ENCODE results near the gene CST11.

The CST11 gene

DNA sequence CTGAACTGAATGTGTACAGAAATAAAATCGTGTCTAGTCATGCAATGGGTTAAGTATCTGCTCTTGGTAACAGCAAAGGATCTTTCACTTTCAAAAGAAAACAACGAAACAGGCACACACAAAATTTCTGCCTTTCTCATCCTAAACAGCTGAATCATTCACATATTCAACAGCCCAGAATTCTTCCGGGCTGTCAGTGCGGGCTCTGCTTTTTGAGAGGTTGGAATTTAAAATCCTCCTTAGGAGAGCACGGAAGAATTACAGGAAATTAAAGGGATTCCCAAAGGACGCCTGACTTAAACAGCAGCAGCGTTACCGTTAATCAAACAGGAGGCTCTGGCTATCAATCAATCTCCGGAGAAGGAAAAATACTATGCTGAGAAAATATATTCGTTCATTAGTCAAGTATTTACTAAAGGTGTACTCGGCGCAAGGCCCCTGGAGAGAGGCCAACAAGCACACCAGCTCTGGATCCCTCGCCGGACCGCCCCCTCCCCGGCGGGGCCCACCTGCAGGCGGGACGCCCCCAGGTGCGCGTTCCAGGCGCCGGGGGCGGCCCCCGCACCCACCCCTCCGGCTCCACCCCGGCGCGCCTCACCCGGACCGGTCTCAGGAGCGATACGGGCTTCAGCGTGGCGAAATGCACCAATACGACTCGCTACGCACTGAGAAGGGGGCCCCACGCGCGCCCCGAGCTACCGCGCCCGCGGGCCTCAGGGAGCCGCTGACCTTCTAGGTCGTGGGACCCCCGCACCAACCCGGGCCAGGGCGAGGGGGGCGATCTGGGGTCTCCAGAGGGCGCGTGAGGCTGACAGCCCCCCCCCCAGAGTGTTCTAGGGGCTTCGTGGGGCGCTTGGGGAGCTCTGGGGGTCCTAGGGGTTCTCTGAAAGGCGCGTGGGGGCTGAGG lies 32.4 kb downstream of the CST11 start:
- DNase-seq (ENCODE audit: low read depth) = peak; percentile 30

DNA sequence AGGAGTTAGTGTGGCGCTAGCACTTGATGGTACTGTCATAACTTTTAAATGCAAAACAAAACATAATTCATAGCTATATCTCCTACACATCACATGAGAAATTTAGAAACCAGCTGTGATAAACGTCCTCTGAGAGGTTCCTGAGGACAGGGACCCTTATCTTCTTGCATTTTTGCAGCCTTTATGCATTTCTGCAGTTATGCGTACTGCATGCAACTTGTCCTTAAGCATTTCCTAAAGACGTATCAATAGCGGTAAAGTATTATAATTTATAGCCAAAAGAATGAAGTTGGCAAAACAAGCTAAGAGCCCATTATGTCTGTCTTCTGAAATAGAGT lies 33.0 kb downstream of the CST11 start:
- DNase-seq (ENCODE audit: low read depth) = no peak

GRCh38 chr20:23417861-23418260 lies 34.8 kb downstream of the CST11 start:
- DNase-seq (ENCODE audit: low read depth) = no peak

DNA sequence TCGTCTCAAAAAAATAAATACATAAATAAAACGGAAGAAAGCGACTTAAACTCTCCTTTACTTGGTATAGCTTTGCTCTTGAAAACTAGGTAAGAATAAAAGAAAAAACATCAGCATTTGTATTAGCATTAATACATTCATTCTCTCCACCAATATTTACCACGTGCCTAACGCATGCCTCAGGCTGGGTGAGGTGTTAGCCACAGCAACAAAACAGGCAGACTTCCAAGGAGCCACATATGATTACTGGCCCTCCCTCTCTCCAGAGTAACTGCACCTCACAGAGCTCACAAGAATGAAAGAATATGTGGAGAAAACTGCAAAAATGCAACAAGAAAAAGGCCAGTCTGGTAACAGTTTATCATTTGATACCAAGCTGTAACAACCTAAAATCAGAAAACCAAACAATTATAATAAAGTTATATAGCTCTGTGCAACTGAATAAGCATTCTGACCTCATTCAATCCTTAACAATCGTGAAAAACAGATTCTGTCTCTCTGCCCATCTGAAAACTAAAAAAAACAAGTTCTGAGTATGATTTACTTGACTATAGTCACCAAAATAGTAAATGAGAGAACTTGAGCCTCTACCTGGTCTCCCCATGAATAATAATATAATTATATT lies 36.6 kb downstream of the CST11 start:
- no peak for DNase-seq (ENCODE audit: low read depth)

- no peak for DNase-seq (ENCODE audit: low read depth)
Observed at GRCh38 chr20:23415555-23415954, 37.1 kb downstream of the CST11 start.

- no peak for DNase-seq (ENCODE audit: low read depth)
Observed at GRCh38 chr20:23414526-23415188, 38.0 kb downstream of the CST11 start.

DNA sequence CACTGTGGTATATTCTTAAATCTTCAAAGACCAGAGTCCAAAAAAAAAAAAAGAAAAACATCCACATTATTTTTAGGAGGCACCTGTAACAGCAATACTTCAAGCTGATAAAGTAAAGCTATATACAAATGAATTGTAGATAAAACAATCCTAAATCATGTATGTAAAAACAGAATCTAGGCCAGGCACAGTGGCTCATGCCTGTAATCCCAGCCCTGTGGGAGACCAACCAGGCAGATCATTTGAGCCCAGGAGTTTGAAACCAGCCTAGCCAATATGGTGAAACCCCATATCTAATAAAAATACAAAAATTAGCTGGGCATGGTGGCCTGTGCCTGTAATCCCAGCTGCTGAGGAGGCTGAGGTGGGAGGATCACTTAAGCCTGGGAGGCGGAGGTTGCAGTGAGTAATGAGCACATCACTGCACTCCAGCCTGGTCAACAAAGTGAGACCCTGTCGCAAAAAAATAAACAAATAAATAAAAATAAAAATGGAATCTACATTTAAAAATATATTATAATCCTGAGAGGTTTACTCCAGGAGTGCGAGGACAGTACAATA lies 38.7 kb downstream of the CST11 start:
- no peak for DNase-seq (ENCODE audit: low read depth)

- DNase-seq (ENCODE audit: low read depth) = no peak
Observed at GRCh38 chr20:23412026-23412425, 40.6 kb downstream of the CST11 start.

DNA sequence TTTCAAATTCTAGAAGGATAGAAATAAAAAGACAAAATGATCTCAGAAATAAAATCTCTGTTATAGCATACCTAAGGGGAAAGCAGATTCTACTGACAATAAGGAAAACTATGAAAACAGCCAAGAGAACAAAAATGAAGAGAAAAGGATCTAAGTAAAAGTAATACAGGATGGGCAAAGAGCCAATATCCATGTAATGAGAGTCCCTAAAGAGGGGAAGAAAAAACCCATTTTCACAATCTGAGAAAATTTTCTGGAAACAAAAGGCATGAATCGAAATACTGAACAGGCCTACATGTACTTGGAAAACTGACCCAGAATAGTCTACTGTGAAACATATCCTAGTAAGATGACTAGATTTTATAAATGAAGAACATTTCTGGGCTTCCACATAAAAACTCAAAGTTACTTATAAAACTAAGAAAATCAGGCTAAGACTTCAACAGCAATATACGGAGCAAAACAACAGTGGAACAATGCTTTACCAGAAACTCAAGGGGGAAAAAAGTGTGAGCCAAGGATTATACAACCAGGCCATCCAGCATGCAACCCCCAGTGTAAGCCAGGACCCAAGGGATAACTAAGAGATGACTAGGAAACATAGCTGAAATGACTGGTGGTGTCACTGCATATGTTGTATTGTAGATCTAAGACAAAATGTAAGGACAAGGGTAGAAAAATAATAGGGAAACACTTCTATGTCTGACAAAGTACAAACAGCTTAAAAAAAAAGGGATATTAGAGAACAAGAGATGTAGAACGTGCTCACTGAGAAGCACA lies 41.6 kb downstream of the CST11 start:
- DNase-seq (ENCODE audit: low read depth) = no peak

GRCh38 chr20:23409800-23410199 lies 42.9 kb downstream of the CST11 start:
- no peak for DNase-seq (ENCODE audit: low read depth)

DNA sequence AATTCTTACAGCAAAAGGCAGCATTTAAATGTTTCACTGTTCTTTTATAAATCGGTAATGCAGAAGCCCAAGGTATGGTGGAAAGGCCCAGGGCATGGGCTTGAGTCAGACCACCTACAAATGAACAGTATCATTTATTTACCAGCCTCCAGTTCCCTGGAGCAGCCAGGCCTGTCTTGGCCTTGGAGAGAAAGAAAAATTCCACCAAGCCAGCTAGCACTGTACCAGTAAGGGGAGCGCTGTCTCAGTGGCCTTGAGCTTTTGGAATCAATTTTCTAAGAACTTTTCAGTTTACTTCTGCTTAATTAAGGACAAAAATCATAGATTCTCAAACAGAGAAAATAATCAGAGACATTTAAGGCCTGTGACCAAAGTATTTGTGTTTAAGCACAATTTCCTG lies 43.7 kb downstream of the CST11 start:
- DNase-seq (ENCODE audit: low read depth) = no peak

DNA sequence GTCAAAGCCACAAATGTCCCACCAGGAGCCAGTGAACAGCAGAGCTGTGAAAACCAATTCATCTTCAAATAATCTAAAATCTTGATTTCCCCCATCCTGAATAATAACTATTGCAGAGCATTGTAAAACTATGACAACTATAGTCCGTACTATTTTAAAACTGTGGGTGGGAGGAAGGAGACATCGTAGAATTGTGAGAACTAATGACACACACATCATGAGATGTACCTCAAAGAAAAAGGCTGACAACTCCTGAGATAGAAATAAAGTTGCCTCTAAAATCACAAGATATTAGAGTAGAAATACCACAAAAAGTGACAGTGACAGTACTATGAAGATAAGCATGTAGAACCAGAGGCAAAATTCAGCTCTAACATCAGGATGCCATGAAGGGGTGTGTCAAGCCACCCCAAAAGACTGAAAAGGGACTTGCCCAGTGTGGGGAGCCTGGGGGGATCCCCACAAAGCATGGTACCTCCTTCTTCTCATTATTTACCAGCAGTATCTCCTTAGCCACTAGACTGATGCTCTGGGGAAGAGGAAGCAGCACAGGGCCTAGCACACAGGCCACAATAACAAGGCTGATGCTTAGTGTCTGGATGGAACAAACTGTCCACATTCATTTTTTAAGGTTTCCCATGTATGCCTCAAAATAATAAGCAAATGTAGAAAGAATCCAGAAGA lies 44.8 kb downstream of the CST11 start:
- DNase-seq (ENCODE audit: low read depth) = no peak

DNA sequence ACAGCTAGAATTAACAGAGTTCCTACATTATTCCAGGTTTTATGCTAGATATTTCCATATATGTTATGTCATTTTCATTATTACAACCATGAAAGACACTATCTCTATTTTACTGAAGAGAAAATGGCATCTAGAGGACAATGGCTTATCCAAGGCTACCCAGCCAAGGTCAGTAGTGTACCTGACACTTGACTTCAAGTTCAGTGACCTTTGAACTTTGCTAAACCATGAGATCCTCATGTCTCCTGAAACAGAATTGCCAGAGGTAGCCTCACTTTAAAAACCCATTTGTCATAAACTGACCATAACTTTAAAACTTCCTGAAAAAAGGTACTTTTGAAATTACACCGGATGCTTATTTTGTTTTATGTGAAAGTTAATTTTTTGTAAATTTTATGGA lies 45.8 kb downstream of the CST11 start:
- DNase-seq (ENCODE audit: low read depth) = no peak

GRCh38 chr20:23404196-23404595 lies 48.5 kb downstream of the CST11 start:
- DNase-seq (ENCODE audit: low read depth) = no peak

DNA sequence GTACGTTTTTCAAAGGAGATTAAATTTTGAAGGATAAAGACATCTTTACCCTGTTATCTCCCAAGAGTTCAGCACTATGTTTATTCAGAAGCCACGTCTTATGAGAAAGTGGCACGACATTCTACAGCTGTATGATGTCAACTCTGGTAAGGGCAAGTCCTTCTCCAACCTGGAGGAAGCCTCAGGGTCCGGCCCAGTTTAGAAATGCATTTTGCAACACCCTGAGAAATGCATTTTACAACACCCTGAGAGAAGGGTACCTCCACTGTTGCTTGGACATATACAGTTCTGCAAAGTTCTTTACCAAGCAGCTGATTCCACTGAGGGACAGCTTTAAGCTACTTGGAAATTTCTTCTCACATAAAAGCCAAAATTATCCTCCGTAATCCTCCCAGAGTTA lies 48.9 kb downstream of the CST11 start:
- no peak for DNase-seq (ENCODE audit: low read depth)

DNA sequence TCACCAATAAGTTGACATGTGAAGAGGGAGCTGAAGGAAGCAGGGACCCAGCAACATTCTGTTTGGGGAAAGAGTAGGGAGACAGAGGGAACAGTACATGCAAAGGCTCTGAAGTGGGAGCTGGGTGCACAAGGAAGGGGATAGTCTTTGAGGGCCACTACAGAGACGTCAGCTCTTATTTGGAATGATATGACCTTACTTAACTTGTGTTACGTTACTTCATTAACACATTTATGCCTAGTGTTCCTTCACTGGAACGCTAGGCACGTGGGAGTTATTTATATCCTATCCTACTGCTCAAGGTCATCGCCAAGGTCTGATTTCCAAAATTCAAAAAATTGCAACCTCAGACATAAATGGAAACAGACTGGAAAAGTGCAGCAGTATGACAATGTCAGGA lies 51.6 kb downstream of the CST11 start:
- DNase-seq (ENCODE audit: low read depth) = no peak
